Left ventricle myocardium inferior (tissue), 1 donor: ENCODE results near the gene KIF17. TPM values are rescaled to one million over a fixed set of nuclear protein-coding genes. Genes with fewer than 3 reads are reported as not detected.

Experiments used
- DNase-seq: peaks from one replicate; pipeline ENCODE4 v3.0.0-alpha.2; 2020
- H3K27ac ChIP-seq: fragments of 200-600 bp; replicated peaks from 2 replicates; pipeline ENCODE4 v1.8.0; 2021
- H3K27me3 ChIP-seq: fragments of 200-600 bp; 2 replicates; pipeline ENCODE4 v1.8.0; 2021; ENCODE audit warnings: low read depth
- H3K36me3 ChIP-seq: fragments of 200-600 bp; 2 replicates; pipeline ENCODE4 v1.8.0; 2021
- H3K4me1 ChIP-seq: fragments of 200-600 bp; 2 replicates; pipeline ENCODE4 v1.8.0; 2021
- H3K4me3 ChIP-seq: fragments of 200-600 bp; 2 replicates; pipeline ENCODE4 v1.8.0; 2021; ENCODE audit warnings: mild to moderate bottlenecking, moderate library complexity
- H3K9me3 ChIP-seq: fragments of 200-600 bp; replicated peaks from 2 replicates; pipeline ENCODE4 v1.8.0; 2021
- CTCF ChIP-seq: fragments of 200-600 bp; IDR thresholded peaks from 2 replicates; pipeline ENCODE4 v1.8.0; 2021; ENCODE audit warnings: antibody characterized with exemption, mild to moderate bottlenecking, borderline replicate concordance
- intact Hi-C: fragments of 100-400 bp; cut with micrococcal nuclease; formaldehyde crosslinking; loops from one replicate; pipeline ENCODE4 v1.11.0; 2022
- total RNA-seq: library from RNA; stranded (reverse); fragmentation: NEBNext Ultra II Directional; extraction: Animal tissue kit (Norgen Biotek cat#: 25700); gene quantifications from one replicate; pipeline ENCODE4 v1.2.1, GENCODE V29; 2021
- donor health status: DM: no; HTN: yes; CAD: no; lungs with severe emphysema.

Gene KIF17
- total RNA-seq, 1 donor from 2014 or later: 4.6 TPM

GRCh38 chr1:20619999-20620398 lies 97.8 kb downstream of the KIF17 start:
- Histone ChIP-seq H3K27me3 (no peaks in the 10 kb centered on the region), H3K4me3 (no peak overlapping the region), H3K4me1 (peaks cover 27% of the 10 kb centered on the region), H3K27ac (no peak overlapping the region), H3K36me3 (no peaks in the 10 kb centered on the region), H3K9me3 (no peaks in the 10 kb centered on the region)
- no peak for TF ChIP-seq CTCF
- intact Hi-C loops: no loop called here
- no peak for DNase-seq

- peak overlapping the region; percentile 73 for H3K27ac ChIP-seq
- intact Hi-C loops: no loop called here
These were observed 99.3 kb downstream of the KIF17 start for GRCh38 chr1:20618550-20618949.

GRCh38 chr1:20616847-20617487 lies 100.8 kb downstream of the KIF17 start:
- no peaks in the 10 kb centered on the region for H3K9me3 ChIP-seq
- H3K36me3 ChIP-seq: no peaks in the 10 kb centered on the region
- intact Hi-C loops: no loop called here
- peaks cover 38% of the 10 kb centered on the region for H3K4me1 ChIP-seq
- peak overlapping the region; percentile 56 for H3K27ac ChIP-seq
- DNase-seq: no peak
- TF ChIP-seq CTCF: no peak
- H3K4me3 ChIP-seq: peak overlapping the region; percentile 3
- H3K27me3 ChIP-seq: no peaks in the 10 kb centered on the region

More at GRCh38 chr1:20618550-20618949, 99.3 kb downstream of the KIF17 start:
- peak; percentile 40 for DNase-seq
- TF ChIP-seq CTCF: no peak
- Histone ChIP-seq H3K4me3 (no peak overlapping the region), H3K36me3 (no peaks in the 10 kb centered on the region), H3K9me3 (no peaks in the 10 kb centered on the region), H3K27me3 (no peaks in the 10 kb centered on the region), H3K4me1 (peaks cover 34% of the 10 kb centered on the region)

GRCh38 chr1:20615946-20616846 lies 101.6 kb downstream of the KIF17 start:
- H3K36me3 ChIP-seq: no peaks in the 10 kb centered on the region
- DNase-seq: peak; percentile 45
- no peak for TF ChIP-seq CTCF
- H3K4me3 ChIP-seq: peak overlapping the region; percentile 3
- peaks cover 38% of the 10 kb centered on the region for H3K4me1 ChIP-seq
- intact Hi-C loops: no loop called here
- H3K9me3 ChIP-seq: no peaks in the 10 kb centered on the region
- no peaks in the 10 kb centered on the region for H3K27me3 ChIP-seq
- peak overlapping the region; percentile 56 for H3K27ac ChIP-seq

GRCh38 chr1:20614131-20614579 lies 103.7 kb downstream of the KIF17 start:
- Histone ChIP-seq H3K9me3 (no peaks in the 10 kb centered on the region), H3K4me1 (peaks cover 37% of the 10 kb centered on the region), H3K4me3 (no peak overlapping the region), H3K27ac (peak overlapping the region; percentile 78), H3K36me3 (no peaks in the 10 kb centered on the region), H3K27me3 (no peaks in the 10 kb centered on the region)
- intact Hi-C loops: no loop called here
- no peak for DNase-seq
- no peak for TF ChIP-seq CTCF

Other genes with a start within 250 kb of the KIF17 start
- 7.9 TPM for gene CAMK2N1, start 231.8 kb downstream of the KIF17 start, total RNA-seq
- 45.0 TPM for gene MUL1, start 209.9 kb downstream of the KIF17 start, total RNA-seq
- gene FAM43B, start 165.4 kb downstream of the KIF17 start, total RNA-seq: 1.9 TPM
- 2.0 TPM for gene CDA, start 128.9 kb downstream of the KIF17 start, total RNA-seq
- gene PINK1, start 84.5 kb downstream of the KIF17 start, total RNA-seq: 250 TPM
- gene DDOST, start 56.6 kb downstream of the KIF17 start, total RNA-seq: 120 TPM
- gene SH2D5, start 14.7 kb upstream of the KIF17 start, total RNA-seq: not detected
- 118 TPM for gene HP1BP3, start 69.3 kb upstream of the KIF17 start, total RNA-seq